Measurements from ENCODE around the gene GPR108. TPM values are rescaled to one million over a fixed set of nuclear protein-coding genes. Genes with fewer than 3 reads are reported as not detected.

GPR108 gene
- total RNA-seq, 6 experiments from 2014 or later = 22.3 to 53.0 (median 41.3) TPM

GRCh38 chr19:6693681-6694080, 43.7 kb downstream of the GPR108 start:
- peaks cover 8 to 96% (median 67%) of the 10 kb centered on the region in 4 donors for H3K36me3 ChIP-seq
- intact Hi-C loops (cut with DNase I) = no loop called here
- DNase-seq = peak in 2 of 3 donors; percentile 49 to 70
- ATAC-seq = peak; percentile 1 to 36 (median 14)
- peaks cover 0 to 25% (median 0%) of the 10 kb centered on the region in 4 donors for H3K4me1 ChIP-seq
- TF ChIP-seq CTCF (IDR thresholded peaks at IDR 0.05) (no peak), POLR2A (IDR thresholded peaks at IDR 0.05) (no peak)
- H3K27ac ChIP-seq = no peak overlapping the region
- no peaks in the 10 kb centered on the region for H3K9me3 ChIP-seq
- H3K4me3 ChIP-seq = no peak overlapping the region
- 56% methylated on average over 4 of the region's 7 CpGs for WGBS (ENCODE audit: insufficient coverage, low coverage, low lambda C conversion rate, missing lambda C conversion rate)
- H3K27me3 ChIP-seq = no peaks in the 10 kb centered on the region

GRCh38 chr19:6693056-6693471, 44.3 kb downstream of the GPR108 start:
- peaks cover 0 to 20% (median 0%) of the 10 kb centered on the region in 4 donors for H3K4me1 ChIP-seq
- intact Hi-C loops (cut with DNase I) = no loop called here
- peaks cover 8 to 97% (median 68%) of the 10 kb centered on the region in 4 donors for H3K36me3 ChIP-seq
- H3K27ac ChIP-seq = no peak overlapping the region
- peak in 2 of 3 donors; percentile 32 to 60 for DNase-seq
- H3K9me3 ChIP-seq = no peaks in the 10 kb centered on the region
- H3K4me3 ChIP-seq = no peak overlapping the region
- no CpG with 5 or more reads among the region's 13 CpGs for WGBS (ENCODE audit: insufficient coverage, low coverage, low lambda C conversion rate, missing lambda C conversion rate)
- peak; percentile 0 to 6 (median 2) for ATAC-seq
- no peak for TF ChIP-seq CTCF (IDR thresholded peaks at IDR 0.05)
- TF ChIP-seq POLR2A (IDR thresholded peaks at IDR 0.05) = no peak
- no peaks in the 10 kb centered on the region for H3K27me3 ChIP-seq

- Histone ChIP-seq H3K4me3 (no peak overlapping the region), H3K27me3 (no peaks in the 10 kb centered on the region), H3K9me3 (no peaks in the 10 kb centered on the region), H3K27ac (no peak overlapping the region), H3K4me1 (peaks cover 0 to 12% (median 0%) of the 10 kb centered on the region in 4 donors), H3K36me3 (peaks cover 11 to 97% (median 66%) of the 10 kb centered on the region in 4 donors)
- DNase-seq (peak in 2 of 3 donors; percentile 39 to 48), ATAC-seq (peak in 1 of 4 donors; percentile 1)
- 65% methylated on average over 7 of the region's 10 CpGs for WGBS (ENCODE audit: insufficient coverage, low coverage, low lambda C conversion rate, missing lambda C conversion rate)
- no peak for TF ChIP-seq CTCF (IDR thresholded peaks at IDR 0.05)
- TF ChIP-seq POLR2A (IDR thresholded peaks at IDR 0.05) = peak; percentile 10
- intact Hi-C loops (cut with DNase I) = no loop called here
Observed at GRCh38 chr19:6692027-6692426, 45.4 kb downstream of the GPR108 start.

- peak in 1 of 4 donors; percentile 0 for ATAC-seq
- Histone ChIP-seq H3K4me3 (no peak overlapping the region), H3K36me3 (peaks cover 16 to 97% (median 65%) of the 10 kb centered on the region in 4 donors), H3K4me1 (peaks cover 0 to 8% (median 0%) of the 10 kb centered on the region in 4 donors), H3K27ac (no peak overlapping the region), H3K27me3 (no peaks in the 10 kb centered on the region), H3K9me3 (no peaks in the 10 kb centered on the region)
- TF ChIP-seq CTCF (IDR thresholded peaks at IDR 0.05) = no peak
- peak in 1 of 3 donors; percentile 8 for DNase-seq
- 80% methylated on average over 8 of the region's 8 CpGs for WGBS (ENCODE audit: insufficient coverage, low coverage, low lambda C conversion rate, missing lambda C conversion rate)
- intact Hi-C loops (cut with DNase I) = no loop called here
Observed at GRCh38 chr19:6691342-6691741, 46.0 kb downstream of the GPR108 start.
